ENCODE measurements around the gene KCND3.

Gene KCND3

GRCh38 chr1:111961016-111961415, 28.5 kb downstream of the KCND3 start:
- in situ Hi-C loops (cut with MboI; ENCODE audit: low sequenced_read_pairs) = no loop called here

GRCh38 chr1:111959436-111959835, 30.0 kb downstream of the KCND3 start:
- in situ Hi-C loops (cut with MboI; ENCODE audit: low sequenced_read_pairs) = no loop called here

GRCh38 chr1:111958851-111959250, 30.6 kb downstream of the KCND3 start:
- in situ Hi-C loops (cut with MboI; ENCODE audit: low sequenced_read_pairs) = no loop called here

- in situ Hi-C loops (cut with MboI; ENCODE audit: low sequenced_read_pairs) = no loop called here
These were observed 31.4 kb downstream of the KCND3 start for GRCh38 chr1:111958075-111958474.

- in situ Hi-C loops (cut with MboI; ENCODE audit: low sequenced_read_pairs) = no loop called here
These were observed 33.2 kb downstream of the KCND3 start for GRCh38 chr1:111956155-111956771.

- in situ Hi-C loops (cut with MboI; ENCODE audit: low sequenced_read_pairs) = no loop called here
These were observed 33.7 kb downstream of the KCND3 start for GRCh38 chr1:111955755-111956154.

GRCh38 chr1:111953797-111954196, 35.7 kb downstream of the KCND3 start:
- in situ Hi-C loops (cut with MboI; ENCODE audit: low sequenced_read_pairs) = no loop called here

GRCh38 chr1:111952125-111952657, 37.3 kb downstream of the KCND3 start:
- in situ Hi-C loops (cut with MboI; ENCODE audit: low sequenced_read_pairs) = no loop called here

- in situ Hi-C loops (cut with MboI; ENCODE audit: low sequenced_read_pairs) = no loop called here
These were observed 41.0 kb downstream of the KCND3 start for GRCh38 chr1:111948209-111949171.

- in situ Hi-C loops (cut with MboI; ENCODE audit: low sequenced_read_pairs) = no loop called here
These were observed 45.4 kb downstream of the KCND3 start for GRCh38 chr1:111943846-111944749.

GRCh38 chr1:111943066-111943465, 46.4 kb downstream of the KCND3 start:
- in situ Hi-C loops (cut with MboI; ENCODE audit: low sequenced_read_pairs) = no loop called here

- in situ Hi-C loops (cut with MboI; ENCODE audit: low sequenced_read_pairs) = no loop called here
These were observed 50.9 kb downstream of the KCND3 start for GRCh38 chr1:111938536-111938935.

- in situ Hi-C loops (cut with MboI; ENCODE audit: low sequenced_read_pairs) = no loop called here
These were observed 51.3 kb downstream of the KCND3 start for GRCh38 chr1:111938123-111938522.

- in situ Hi-C loops (cut with MboI; ENCODE audit: low sequenced_read_pairs) = no loop called here
These were observed 52.2 kb downstream of the KCND3 start for GRCh38 chr1:111937147-111937725.

GRCh38 chr1:111934106-111934852, 55.2 kb downstream of the KCND3 start:
- in situ Hi-C loops (cut with MboI; ENCODE audit: low sequenced_read_pairs) = no loop called here

GRCh38 chr1:111930356-111930755, 59.1 kb downstream of the KCND3 start:
- in situ Hi-C loops (cut with MboI; ENCODE audit: low sequenced_read_pairs) = no loop called here

GRCh38 chr1:111928531-111928930, 60.9 kb downstream of the KCND3 start:
- in situ Hi-C loops (cut with MboI; ENCODE audit: low sequenced_read_pairs) = no loop called here

GRCh38 chr1:111927652-111928051, 61.8 kb downstream of the KCND3 start:
- in situ Hi-C loops (cut with MboI; ENCODE audit: low sequenced_read_pairs) = no loop called here

- in situ Hi-C loops (cut with MboI; ENCODE audit: low sequenced_read_pairs) = no loop called here
These were observed 64.7 kb downstream of the KCND3 start for GRCh38 chr1:111924786-111925185.

- in situ Hi-C loops (cut with MboI; ENCODE audit: low sequenced_read_pairs) = no loop called here
These were observed 65.7 kb downstream of the KCND3 start for GRCh38 chr1:111923766-111924165.

All from HL-60/S4 (cell line).